ENCODE data around the gene ADISSP. TPM values are rescaled to one million over a fixed set of nuclear protein-coding genes. Genes with fewer than 3 reads are reported as not detected.
A peak's percentile ranks its signal among the peaks of the same experiment; 100 is the strongest.

ADISSP gene
- total RNA-seq, 1 experiment from 2014 or later: 80.3 TPM

DNA sequence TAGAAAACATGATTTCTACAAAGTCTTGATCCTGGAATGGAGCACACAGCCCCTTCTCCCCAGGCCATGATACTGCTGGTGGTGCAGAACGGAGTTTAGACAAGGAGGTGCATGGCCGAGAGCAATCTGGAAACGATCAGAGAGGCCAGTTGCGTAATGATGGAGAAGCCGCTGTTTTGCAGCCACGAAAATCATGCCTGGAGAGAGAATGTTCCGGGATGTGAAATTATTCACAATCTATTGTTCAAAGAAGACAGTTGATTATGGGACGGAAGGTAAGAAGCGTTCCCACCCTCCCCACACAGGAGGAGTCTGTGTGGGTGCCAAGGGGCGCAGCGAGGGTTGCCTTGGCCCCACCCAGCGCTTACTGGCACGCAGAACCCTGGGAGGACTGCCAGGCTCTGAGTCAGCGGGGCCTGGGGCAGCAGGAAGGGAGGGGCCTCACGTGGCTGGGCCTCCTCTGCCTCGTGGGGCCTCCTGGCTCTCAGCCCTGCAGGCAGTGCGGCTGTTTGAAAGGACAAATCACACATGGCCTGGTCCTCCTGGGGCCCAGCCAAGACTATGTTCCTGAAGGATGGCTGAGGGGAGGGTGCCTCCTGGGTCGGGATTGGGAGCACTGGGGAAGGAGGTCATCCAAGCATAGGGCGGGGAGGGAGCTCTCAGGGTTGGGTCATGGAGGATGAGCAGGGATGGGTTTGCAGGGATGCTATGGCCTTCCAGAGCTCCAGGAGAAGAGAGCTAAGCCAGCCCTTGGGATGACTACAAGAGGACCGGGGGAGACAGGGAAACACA, 44.1 kb upstream of the ADISSP start:
- Histone ChIP-seq H3K36me3 (ENCODE audit: insufficient read depth, low read length, poor library complexity, severe bottlenecking) (peaks cover under 1% of the 10 kb centered on the region), H3K4me3 (ENCODE audit: low read depth, low read length, poor library complexity, severe bottlenecking) (peak overlapping the region; percentile 41), H3K9me3 (ENCODE audit: low read depth, low read length, poor library complexity, severe bottlenecking) (no peaks in the 10 kb centered on the region), H3K4me1 (ENCODE audit: insufficient read depth, low read length, poor library complexity, severe bottlenecking) (peaks cover 35% of the 10 kb centered on the region), H3K27me3 (replicated peaks; ENCODE audit: insufficient read depth, low read depth, low read length, poor library complexity) (no peaks in the 10 kb centered on the region), H3K27ac (ENCODE audit: low read depth, low read length, poor library complexity, severe bottlenecking) (peak overlapping the region; percentile 92)
- intact Hi-C loops (cut with micrococcal nuclease; ENCODE audit: unreplicated experiment): no loop called here
- BruUV-seq (replicated peaks): no TSS peak
- TF ChIP-seq, protein P1, sequence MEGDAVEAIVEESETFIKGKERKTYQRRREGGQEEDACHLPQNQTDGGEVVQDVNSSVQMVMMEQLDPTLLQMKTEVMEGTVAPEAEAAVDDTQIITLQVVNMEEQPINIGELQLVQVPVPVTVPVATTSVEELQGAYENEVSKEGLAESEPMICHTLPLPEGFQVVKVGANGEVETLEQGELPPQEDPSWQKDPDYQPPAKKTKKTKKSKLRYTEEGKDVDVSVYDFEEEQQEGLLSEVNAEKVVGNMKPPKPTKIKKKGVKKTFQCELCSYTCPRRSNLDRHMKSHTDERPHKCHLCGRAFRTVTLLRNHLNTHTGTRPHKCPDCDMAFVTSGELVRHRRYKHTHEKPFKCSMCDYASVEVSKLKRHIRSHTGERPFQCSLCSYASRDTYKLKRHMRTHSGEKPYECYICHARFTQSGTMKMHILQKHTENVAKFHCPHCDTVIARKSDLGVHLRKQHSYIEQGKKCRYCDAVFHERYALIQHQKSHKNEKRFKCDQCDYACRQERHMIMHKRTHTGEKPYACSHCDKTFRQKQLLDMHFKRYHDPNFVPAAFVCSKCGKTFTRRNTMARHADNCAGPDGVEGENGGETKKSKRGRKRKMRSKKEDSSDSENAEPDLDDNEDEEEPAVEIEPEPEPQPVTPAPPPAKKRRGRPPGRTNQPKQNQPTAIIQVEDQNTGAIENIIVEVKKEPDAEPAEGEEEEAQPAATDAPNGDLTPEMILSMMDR (conservative IDR thresholded peaks at IDR 0.05; ENCODE audit: low read depth, low read length): no peak
- TF ChIP-seq EZH2 (IDR thresholded peaks at IDR 0.05; ENCODE audit: borderline replicate concordance, low read depth, low read length, poor library complexity, severe bottlenecking): no peak
- ChIA-PET CTCF (interaction anchor here (0.8 kb wide), 1 partner anchor 9 kb away, joined by 3 read pairs; the partner anchor contains the start of gene AP5S1), POLR2A (ENCODE audit: low non-redundant PET) (no interaction called here)
- peak; percentile 98 for DNase-seq (ENCODE audit: low spot score)

DNA sequence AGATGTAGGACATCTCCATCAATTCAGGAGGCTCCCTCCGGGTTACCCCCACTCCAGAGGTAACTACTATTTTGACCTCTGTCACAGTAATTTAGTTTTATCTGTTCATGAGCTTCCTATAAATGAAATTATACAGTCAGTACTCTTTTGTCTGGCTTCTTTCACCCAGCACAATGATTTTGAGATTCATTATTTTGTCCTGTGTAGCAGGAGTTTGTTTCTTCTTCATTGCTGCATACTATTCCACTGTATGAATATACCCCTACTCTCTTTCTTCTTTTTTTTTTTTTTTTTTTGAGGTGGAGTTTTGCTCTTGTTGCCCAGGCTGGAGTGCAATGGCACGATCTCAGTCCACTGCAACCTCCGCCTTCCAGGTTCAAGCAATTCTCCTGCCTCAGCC, 41.0 kb upstream of the ADISSP start:
- no peak for DNase-seq (ENCODE audit: low spot score)
- intact Hi-C loops (cut with micrococcal nuclease; ENCODE audit: unreplicated experiment): no loop called here
- Histone ChIP-seq H3K9me3 (ENCODE audit: low read depth, low read length, poor library complexity, severe bottlenecking) (no peaks in the 10 kb centered on the region), H3K36me3 (ENCODE audit: insufficient read depth, low read length, poor library complexity, severe bottlenecking) (peaks cover 31% of the 10 kb centered on the region), H3K4me3 (ENCODE audit: low read depth, low read length, poor library complexity, severe bottlenecking) (no peak overlapping the region), H3K4me1 (ENCODE audit: insufficient read depth, low read length, poor library complexity, severe bottlenecking) (peaks cover 37% of the 10 kb centered on the region), H3K27ac (ENCODE audit: low read depth, low read length, poor library complexity, severe bottlenecking) (peak overlapping the region; percentile 76), H3K27me3 (replicated peaks; ENCODE audit: insufficient read depth, low read depth, low read length, poor library complexity) (no peaks in the 10 kb centered on the region)
- CTCF ChIA-PET: no interaction called here
- POLR2A ChIA-PET (ENCODE audit: low non-redundant PET): no interaction called here
- TF ChIP-seq, protein P1 (conservative IDR thresholded peaks at IDR 0.05; ENCODE audit: low read depth, low read length): no peak
- no peak for TF ChIP-seq EZH2 (IDR thresholded peaks at IDR 0.05; ENCODE audit: borderline replicate concordance, low read depth, low read length, poor library complexity, severe bottlenecking)
- BruUV-seq (replicated peaks): no TSS peak

DNA sequence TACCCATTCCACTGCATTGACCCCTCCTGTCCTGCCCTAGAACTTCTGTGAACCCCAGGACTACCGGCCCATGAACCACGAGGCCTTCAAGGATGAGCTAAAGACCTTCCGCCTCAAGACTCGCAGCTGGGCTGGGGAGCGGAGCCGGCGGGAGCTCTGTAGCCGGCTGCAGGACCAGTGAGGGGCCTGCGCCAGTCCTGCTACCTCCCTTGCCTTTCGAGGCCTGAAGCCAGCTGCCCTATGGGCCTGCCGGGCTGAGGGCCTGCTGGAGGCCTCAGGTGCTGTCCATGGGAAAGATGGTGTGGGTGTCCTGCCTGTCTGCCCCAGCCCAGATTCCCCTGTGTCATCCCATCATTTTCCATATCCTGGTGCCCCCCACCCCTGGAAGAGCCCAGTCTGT, 37.2 kb upstream of the ADISSP start:
- no peak for DNase-seq (ENCODE audit: low spot score)
- BruUV-seq (replicated peaks): no TSS peak
- no peak for TF ChIP-seq EZH2 (IDR thresholded peaks at IDR 0.05; ENCODE audit: borderline replicate concordance, low read depth, low read length, poor library complexity, severe bottlenecking)
- TF ChIP-seq, protein P1 (conservative IDR thresholded peaks at IDR 0.05; ENCODE audit: low read depth, low read length): no peak
- Histone ChIP-seq H3K27ac (ENCODE audit: low read depth, low read length, poor library complexity, severe bottlenecking) (no peak overlapping the region), H3K36me3 (ENCODE audit: insufficient read depth, low read length, poor library complexity, severe bottlenecking) (peaks cover 69% of the 10 kb centered on the region), H3K27me3 (replicated peaks; ENCODE audit: insufficient read depth, low read depth, low read length, poor library complexity) (no peaks in the 10 kb centered on the region), H3K9me3 (ENCODE audit: low read depth, low read length, poor library complexity, severe bottlenecking) (no peaks in the 10 kb centered on the region), H3K4me3 (ENCODE audit: low read depth, low read length, poor library complexity, severe bottlenecking) (no peak overlapping the region), H3K4me1 (ENCODE audit: insufficient read depth, low read length, poor library complexity, severe bottlenecking) (peaks cover 20% of the 10 kb centered on the region)
- intact Hi-C loops (cut with micrococcal nuclease; ENCODE audit: unreplicated experiment): no loop called here
- ChIA-PET CTCF (interaction anchor here (0.6 kb wide), 1 partner anchor 288 kb away, joined by 8 read pairs; no protein-coding TSS in a partner anchor), POLR2A (ENCODE audit: low non-redundant PET) (no interaction called here)
